ENCODE results near the gene DPH2. TPM values are rescaled to one million over a fixed set of nuclear protein-coding genes. Genes with fewer than 3 reads are reported as not detected.

DPH2 gene
- polyA plus RNA-seq, 1 donor from 2014 or later, result 26.0 TPM

GRCh38 chr1:43969416-43969745 is 429 bp upstream of the DPH2 start (continued):
- TF ChIP-seq, protein P1, sequence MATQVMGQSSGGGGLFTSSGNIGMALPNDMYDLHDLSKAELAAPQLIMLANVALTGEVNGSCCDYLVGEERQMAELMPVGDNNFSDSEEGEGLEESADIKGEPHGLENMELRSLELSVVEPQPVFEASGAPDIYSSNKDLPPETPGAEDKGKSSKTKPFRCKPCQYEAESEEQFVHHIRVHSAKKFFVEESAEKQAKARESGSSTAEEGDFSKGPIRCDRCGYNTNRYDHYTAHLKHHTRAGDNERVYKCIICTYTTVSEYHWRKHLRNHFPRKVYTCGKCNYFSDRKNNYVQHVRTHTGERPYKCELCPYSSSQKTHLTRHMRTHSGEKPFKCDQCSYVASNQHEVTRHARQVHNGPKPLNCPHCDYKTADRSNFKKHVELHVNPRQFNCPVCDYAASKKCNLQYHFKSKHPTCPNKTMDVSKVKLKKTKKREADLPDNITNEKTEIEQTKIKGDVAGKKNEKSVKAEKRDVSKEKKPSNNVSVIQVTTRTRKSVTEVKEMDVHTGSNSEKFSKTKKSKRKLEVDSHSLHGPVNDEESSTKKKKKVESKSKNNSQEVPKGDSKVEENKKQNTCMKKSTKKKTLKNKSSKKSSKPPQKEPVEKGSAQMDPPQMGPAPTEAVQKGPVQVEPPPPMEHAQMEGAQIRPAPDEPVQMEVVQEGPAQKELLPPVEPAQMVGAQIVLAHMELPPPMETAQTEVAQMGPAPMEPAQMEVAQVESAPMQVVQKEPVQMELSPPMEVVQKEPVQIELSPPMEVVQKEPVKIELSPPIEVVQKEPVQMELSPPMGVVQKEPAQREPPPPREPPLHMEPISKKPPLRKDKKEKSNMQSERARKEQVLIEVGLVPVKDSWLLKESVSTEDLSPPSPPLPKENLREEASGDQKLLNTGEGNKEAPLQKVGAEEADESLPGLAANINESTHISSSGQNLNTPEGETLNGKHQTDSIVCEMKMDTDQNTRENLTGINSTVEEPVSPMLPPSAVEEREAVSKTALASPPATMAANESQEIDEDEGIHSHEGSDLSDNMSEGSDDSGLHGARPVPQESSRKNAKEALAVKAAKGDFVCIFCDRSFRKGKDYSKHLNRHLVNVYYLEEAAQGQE (IDR thresholded peaks at IDR 0.05; ENCODE audit: borderline replicate concordance), result no peak

GRCh38 chr1:43970502-43970901 is 692 bp downstream of the DPH2 start:
- Histone ChIP-seq H4K20me1 (ENCODE audit: insufficient read depth) (peaks cover 2% of the 10 kb centered on the region), H3K27me3 (ENCODE audit: insufficient read depth, low read depth, low read length) (no peaks in the 10 kb centered on the region), H3K36me3 (ENCODE audit: insufficient read depth, low read length) (no peaks in the 10 kb centered on the region), H3K4me3 (ENCODE audit: low read length) (peak overlapping the region; percentile 85), H3K9me3 (ENCODE audit: low read length) (no peaks in the 10 kb centered on the region), H3K79me2 (replicated peaks; ENCODE audit: insufficient read depth, low read length) (peaks cover 6% of the 10 kb centered on the region), H3F3A (ENCODE audit: insufficient read depth, low read length, poor library complexity, severe bottlenecking) (no peaks in the 10 kb centered on the region), H3K9ac (ENCODE audit: low read length) (peak overlapping the region; percentile 60), H2AFZ (ENCODE audit: low read depth, low read length) (no peak overlapping the region), H3K27ac (ENCODE audit: low read length) (no peak overlapping the region), H3K4me2 (ENCODE audit: low read length) (peak overlapping the region; percentile 28), H3K9me2 (ENCODE audit: insufficient read depth, low read length) (no peaks in the 10 kb centered on the region)
- no peak for TF ChIP-seq RAD21 (conservative IDR thresholded peaks at IDR 0.05)
- no peak for TF ChIP-seq POLR2AphosphoS5 (IDR thresholded peaks at IDR 0.05)
- no peak for TF ChIP-seq MXI1 (conservative IDR thresholded peaks at IDR 0.05; ENCODE audit: poor library complexity, severe bottlenecking)
- no peak for TF ChIP-seq EZH2 (IDR thresholded peaks at IDR 0.05; ENCODE audit: borderline replicate concordance, insufficient read depth, low read length, poor library complexity, severe bottlenecking)
- TF ChIP-seq, protein P2, sequence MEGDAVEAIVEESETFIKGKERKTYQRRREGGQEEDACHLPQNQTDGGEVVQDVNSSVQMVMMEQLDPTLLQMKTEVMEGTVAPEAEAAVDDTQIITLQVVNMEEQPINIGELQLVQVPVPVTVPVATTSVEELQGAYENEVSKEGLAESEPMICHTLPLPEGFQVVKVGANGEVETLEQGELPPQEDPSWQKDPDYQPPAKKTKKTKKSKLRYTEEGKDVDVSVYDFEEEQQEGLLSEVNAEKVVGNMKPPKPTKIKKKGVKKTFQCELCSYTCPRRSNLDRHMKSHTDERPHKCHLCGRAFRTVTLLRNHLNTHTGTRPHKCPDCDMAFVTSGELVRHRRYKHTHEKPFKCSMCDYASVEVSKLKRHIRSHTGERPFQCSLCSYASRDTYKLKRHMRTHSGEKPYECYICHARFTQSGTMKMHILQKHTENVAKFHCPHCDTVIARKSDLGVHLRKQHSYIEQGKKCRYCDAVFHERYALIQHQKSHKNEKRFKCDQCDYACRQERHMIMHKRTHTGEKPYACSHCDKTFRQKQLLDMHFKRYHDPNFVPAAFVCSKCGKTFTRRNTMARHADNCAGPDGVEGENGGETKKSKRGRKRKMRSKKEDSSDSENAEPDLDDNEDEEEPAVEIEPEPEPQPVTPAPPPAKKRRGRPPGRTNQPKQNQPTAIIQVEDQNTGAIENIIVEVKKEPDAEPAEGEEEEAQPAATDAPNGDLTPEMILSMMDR (IDR thresholded peaks at IDR 0.05; ENCODE audit: poor library complexity, severe bottlenecking), result no peak
- TF ChIP-seq TAF1 (IDR thresholded peaks at IDR 0.05; ENCODE audit: low read depth), result no peak
- no peak for TF ChIP-seq SMC3 (conservative IDR thresholded peaks at IDR 0.05; ENCODE audit: poor library complexity)
- TF ChIP-seq, protein P1 (IDR thresholded peaks at IDR 0.05; ENCODE audit: borderline replicate concordance), result no peak
- no peak for TF ChIP-seq EP300 (conservative IDR thresholded peaks at IDR 0.05; ENCODE audit: poor library complexity, severe bottlenecking)
